ENCODE data around the gene HAAO.

The HAAO gene

GRCh38 chr2:42742740-42743658 lies 49.4 kb downstream of the HAAO start:
- no peak overlapping the region for H3K4me2 ChIP-seq (ENCODE audit: low read depth, low read length, poor library complexity, severe bottlenecking)
- no peaks in the 10 kb centered on the region for H3K4me1 ChIP-seq (ENCODE audit: insufficient read depth, low read length, poor library complexity, severe bottlenecking)
- H2AFZ ChIP-seq (ENCODE audit: low read length): no peak overlapping the region
- H3F3A ChIP-seq (ENCODE audit: low read depth): no peaks in the 10 kb centered on the region
- H3K9me3 ChIP-seq (ENCODE audit: insufficient read depth, low read depth, low read length): no peaks in the 10 kb centered on the region
- H3K9me2 ChIP-seq (replicated peaks; ENCODE audit: low read depth, low read length): no peaks in the 10 kb centered on the region; the same call in 1 of the 2 replicates
- H3K4me3 ChIP-seq (ENCODE audit: low read length, poor library complexity, severe bottlenecking): no peak overlapping the region
- H3K27me3 ChIP-seq (ENCODE audit: insufficient read depth, low read length, poor library complexity, severe bottlenecking): no peaks in the 10 kb centered on the region
- H4K20me1 ChIP-seq (ENCODE audit: insufficient read depth, low read length, poor library complexity, severe bottlenecking): no peaks in the 10 kb centered on the region
- TF ChIP-seq CTCF (conservative IDR thresholded peaks at IDR 0.05; ENCODE audit: low read length) (no peak), EZH2phosphoT487 (IDR thresholded peaks at IDR 0.05; ENCODE audit: borderline replicate concordance) (no peak)
- H3K9ac ChIP-seq (ENCODE audit: low read depth, low read length, poor library complexity, severe bottlenecking): no peak overlapping the region
- H3K79me2 ChIP-seq (ENCODE audit: insufficient read depth, low read length): no peaks in the 10 kb centered on the region
- H3K36me3 ChIP-seq (ENCODE audit: insufficient read depth, low read length): peaks cover 8% of the 10 kb centered on the region; the same call in 1 of the 2 replicates

- Histone ChIP-seq H3K4me1 (ENCODE audit: insufficient read depth, low read length, poor library complexity, severe bottlenecking) (no peaks in the 10 kb centered on the region), H3K9me2 (replicated peaks; ENCODE audit: low read depth, low read length) (no peaks in the 10 kb centered on the region; the same call in 1 of the 2 replicates), H3K4me3 (ENCODE audit: low read length, poor library complexity, severe bottlenecking) (no peak overlapping the region), H3K36me3 (ENCODE audit: insufficient read depth, low read length) (peaks cover 27% of the 10 kb centered on the region; the same call in 1 of the 2 replicates), H3K9me3 (ENCODE audit: insufficient read depth, low read depth, low read length) (peaks cover 3% of the 10 kb centered on the region; the same call in 1 of the 2 replicates), H3F3A (ENCODE audit: low read depth) (no peaks in the 10 kb centered on the region), H4K20me1 (ENCODE audit: insufficient read depth, low read length, poor library complexity, severe bottlenecking) (no peaks in the 10 kb centered on the region), H3K79me2 (ENCODE audit: insufficient read depth, low read length) (no peaks in the 10 kb centered on the region), H2AFZ (ENCODE audit: low read length) (no peak overlapping the region), H3K9ac (ENCODE audit: low read depth, low read length, poor library complexity, severe bottlenecking) (no peak overlapping the region), H3K27me3 (ENCODE audit: insufficient read depth, low read length, poor library complexity, severe bottlenecking) (no peaks in the 10 kb centered on the region), H3K4me2 (ENCODE audit: low read depth, low read length, poor library complexity, severe bottlenecking) (no peak overlapping the region)
- TF ChIP-seq CTCF (conservative IDR thresholded peaks at IDR 0.05; ENCODE audit: low read length) (no peak), EZH2phosphoT487 (IDR thresholded peaks at IDR 0.05; ENCODE audit: borderline replicate concordance) (no peak)
Observed at GRCh38 chr2:42741140-42741539, 51.2 kb downstream of the HAAO start.

- Histone ChIP-seq H3K36me3 (ENCODE audit: insufficient read depth, low read length) (peaks cover 31% of the 10 kb centered on the region; the same call in 1 of the 2 replicates), H3K4me1 (ENCODE audit: insufficient read depth, low read length, poor library complexity, severe bottlenecking) (no peaks in the 10 kb centered on the region), H3K79me2 (ENCODE audit: insufficient read depth, low read length) (no peaks in the 10 kb centered on the region), H3K27me3 (ENCODE audit: insufficient read depth, low read length, poor library complexity, severe bottlenecking) (no peaks in the 10 kb centered on the region), H3K9me3 (ENCODE audit: insufficient read depth, low read depth, low read length) (peaks cover 12% of the 10 kb centered on the region; the same call in 1 of the 2 replicates), H3K4me2 (ENCODE audit: low read depth, low read length, poor library complexity, severe bottlenecking) (no peak overlapping the region), H3K9ac (ENCODE audit: low read depth, low read length, poor library complexity, severe bottlenecking) (no peak overlapping the region), H3K9me2 (replicated peaks; ENCODE audit: low read depth, low read length) (no peaks in the 10 kb centered on the region; the same call in 1 of the 2 replicates), H3F3A (ENCODE audit: low read depth) (no peaks in the 10 kb centered on the region), H4K20me1 (ENCODE audit: insufficient read depth, low read length, poor library complexity, severe bottlenecking) (no peaks in the 10 kb centered on the region), H3K4me3 (ENCODE audit: low read length, poor library complexity, severe bottlenecking) (no peak overlapping the region), H2AFZ (ENCODE audit: low read length) (no peak overlapping the region)
- TF ChIP-seq CTCF (conservative IDR thresholded peaks at IDR 0.05; ENCODE audit: low read length) (no peak), EZH2phosphoT487 (IDR thresholded peaks at IDR 0.05; ENCODE audit: borderline replicate concordance) (no peak)
Observed at GRCh38 chr2:42736598-42737322, 55.6 kb downstream of the HAAO start.
